DND-41 (cell line): ENCODE measurements around the gene MGAT4C.

Experiments
- EZH2 ChIP-seq: IDR thresholded peaks from 3 replicates; pipeline ENCODE4 v1.6.1; 2012; ENCODE audit warnings: borderline replicate concordance, low read depth, mild to moderate bottlenecking, moderate library complexity, low read length, inconsistent platforms; ENCODE audit not compliant: severe bottlenecking
- TF ChIP-seq, protein P1 (sequence below): IDR thresholded peaks from 2 replicates; pipeline ENCODE4 v1.5.1; 2012; ENCODE audit warnings: borderline replicate concordance, low read length, moderate library complexity, mild to moderate bottlenecking; ENCODE audit not compliant: poor library complexity, severe bottlenecking; ENCODE audit errors: extremely low read depth

DNA sequence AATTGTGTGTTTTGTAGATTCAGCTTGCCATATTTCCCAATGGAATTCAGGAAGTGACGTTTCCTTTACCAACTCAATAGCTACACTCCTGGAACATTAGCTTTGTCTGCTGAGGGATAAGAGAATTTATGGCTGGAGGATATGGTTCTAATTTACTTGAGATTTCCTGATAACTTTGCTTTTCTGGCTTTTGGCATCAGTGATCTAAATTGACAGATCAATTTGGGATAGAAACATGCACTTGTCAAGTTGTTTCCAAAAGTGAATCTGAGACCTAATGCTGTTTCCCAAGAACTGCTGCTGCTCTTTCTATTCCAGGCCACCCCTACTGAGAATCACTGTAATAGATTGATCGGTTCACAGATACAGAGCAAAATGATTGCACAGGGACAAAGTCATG lies 43.2 kb downstream of the MGAT4C start:
- TF ChIP-seq, protein P1, sequence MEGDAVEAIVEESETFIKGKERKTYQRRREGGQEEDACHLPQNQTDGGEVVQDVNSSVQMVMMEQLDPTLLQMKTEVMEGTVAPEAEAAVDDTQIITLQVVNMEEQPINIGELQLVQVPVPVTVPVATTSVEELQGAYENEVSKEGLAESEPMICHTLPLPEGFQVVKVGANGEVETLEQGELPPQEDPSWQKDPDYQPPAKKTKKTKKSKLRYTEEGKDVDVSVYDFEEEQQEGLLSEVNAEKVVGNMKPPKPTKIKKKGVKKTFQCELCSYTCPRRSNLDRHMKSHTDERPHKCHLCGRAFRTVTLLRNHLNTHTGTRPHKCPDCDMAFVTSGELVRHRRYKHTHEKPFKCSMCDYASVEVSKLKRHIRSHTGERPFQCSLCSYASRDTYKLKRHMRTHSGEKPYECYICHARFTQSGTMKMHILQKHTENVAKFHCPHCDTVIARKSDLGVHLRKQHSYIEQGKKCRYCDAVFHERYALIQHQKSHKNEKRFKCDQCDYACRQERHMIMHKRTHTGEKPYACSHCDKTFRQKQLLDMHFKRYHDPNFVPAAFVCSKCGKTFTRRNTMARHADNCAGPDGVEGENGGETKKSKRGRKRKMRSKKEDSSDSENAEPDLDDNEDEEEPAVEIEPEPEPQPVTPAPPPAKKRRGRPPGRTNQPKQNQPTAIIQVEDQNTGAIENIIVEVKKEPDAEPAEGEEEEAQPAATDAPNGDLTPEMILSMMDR = no peak
- no peak for TF ChIP-seq EZH2
